Ovary (tissue), 9 donors: ENCODE data around the gene CTSW. TPM values are rescaled to one million over a fixed set of nuclear protein-coding genes. Genes with fewer than 3 reads are reported as not detected.
A peak's percentile ranks its signal among the peaks of the same experiment; 100 is the strongest.

ENCODE experiments used
- DNase-seq, 5 donors: peaks; one replicate each; pipeline ENCODE4 v3.0.0-alpha.2; 2019 to 2020
- H3K27ac ChIP-seq, 2 donors: fragments of 200-600 bp; one replicate each; pipeline versions ENCODE4 v1.5.1 to v1.8.0; 2019 to 2022
- H3K27me3 ChIP-seq: fragments of 200-600 bp; one replicate; pipeline ENCODE4 v1.8.0; 2022
- H3K36me3 ChIP-seq: fragments of 200-600 bp; sonication (generic); one replicate; pipeline ENCODE4 v1.5.1; 2019
- H3K4me1 ChIP-seq: one replicate; pipeline ENCODE4 v1.8.1; 2013; ENCODE audit warnings: mild to moderate bottlenecking, moderate library complexity; ENCODE audit not compliant: insufficient read depth
- H3K4me3 ChIP-seq: fragments of 200-600 bp; sonication (generic); one replicate; pipeline ENCODE4 v1.5.1; 2017
- H3K9me3 ChIP-seq, 2 donors: fragments of 200-600 bp in 1 of 2; sonication (generic) in 1 of 2; one replicate each; pipeline versions ENCODE4 v1.5.1 to v1.8.1; 2013 to 2019; ENCODE audit warnings: mild to moderate bottlenecking in 1 of 2, moderate library complexity in 1 of 2
- CTCF ChIP-seq, 3 donors: fragments of 450-650 bp in 2 of 3; fragments of 200-600 bp in 1 of 3; IDR thresholded peaks; one replicate each; pipeline versions ENCODE4 v1.5.1 to v1.8.0; 2016 to 2022; ENCODE audit warnings: antibody characterized with exemption in 3 of 3, mild to moderate bottlenecking in 1 of 3
- EP300 ChIP-seq: sonication (generic); formaldehyde crosslinking; IDR thresholded peaks from one replicate; pipeline ENCODE4 v1.6.1; 2017; ENCODE audit warnings: antibody characterized with exemption
- POLR2A ChIP-seq: fragments of 450-650 bp; IDR thresholded peaks from one replicate; pipeline ENCODE4 v1.6.1; 2017; ENCODE audit warnings: antibody characterized with exemption, mild to moderate bottlenecking, moderate library complexity
- WGBS, 3 donors: extraction: QIAGEN DNeasy Blood & Tissue Kit in 1 of 3; methylation state at CpG; one replicate each; pipeline versions ENCODE4 v1.1.5 to v1.1.7; 2013 to 2017; 5-methylcytosine and 5-hydroxymethylcytosine counted together
- intact Hi-C, 4 donors: fragments of 100-400 bp; cut with DNase I; formaldehyde crosslinking; loops; one replicate each; pipeline versions ENCODE4 v1.11.0 to v1.15.1; 2022 to 2023
- polyA plus RNA-seq, 2 donors: library from polyadenylated mRNA; stranded (reverse); fragments of 200-250 nt in 1 of 2; fragments of 350-450 nt in 1 of 2; fragmentation: Illumina TruSeq in 1 of 2; extraction: RNeasy Lipid Tissue Mini Kit (QIAGEN cat#74804) in 1 of 2; gene quantifications; one replicate each; pipeline ENCODE4 v1.2.3, GENCODE V29; 2013 to 2014
- total RNA-seq, 7 donors: library from RNA; depleted of rRNA in 2 of 7; stranded (reverse); fragments of >200 nt in 2 of 7; fragmentation: NEBNext Ultra II Directional in 3 of 7; extraction: Animal tissue kit (Norgen Biotek cat#: 25700) in 3 of 7; gene quantifications; one replicate each; pipeline versions ENCODE4 v1.1.0 to v1.2.4, GENCODE V29; 2016 to 2023
- donor health status: DM: no; HTN: no; CAD: no; lungs with moderate emphysema.
- donor health status: DM: no; HTN: no; CAD: no.
- donor health status: Bipolar disorder and iron deficiency.
- donor health status: DM: yes; HTN: yes; CAD: no.
- donor health status: DM: no; HTN: no; CAD: no.
- donor health status: DM: yes; HTN: yes; CAD: no.

CTSW gene
- total and polyA plus RNA-seq, 9 donors = 0.30 to 1.3 (median 0.81) TPM

GRCh38 chr11:65898656-65899355 lies 19.2 kb downstream of the CTSW start:
- Histone ChIP-seq H3K36me3 (no peaks in the 10 kb centered on the region), H3K27ac (no peak overlapping the region), H3K4me1 (peaks cover 2% of the 10 kb centered on the region), H3K4me3 (peak overlapping the region; percentile 31), H3K9me3 (no peaks in the 10 kb centered on the region), H3K27me3 (peaks cover 4% of the 10 kb centered on the region)
- DNase-seq = no peak
- intact Hi-C loops = no loop called here
- 21 to 26% (median 25%) methylated on average over 26 to 28 of the region's 28 CpGs for WGBS, 3 donors
- no peak for TF ChIP-seq EP300
- TF ChIP-seq CTCF (IDR thresholded peaks at IDR 0.05) = no peak
- TF ChIP-seq POLR2A = no peak

DNA sequence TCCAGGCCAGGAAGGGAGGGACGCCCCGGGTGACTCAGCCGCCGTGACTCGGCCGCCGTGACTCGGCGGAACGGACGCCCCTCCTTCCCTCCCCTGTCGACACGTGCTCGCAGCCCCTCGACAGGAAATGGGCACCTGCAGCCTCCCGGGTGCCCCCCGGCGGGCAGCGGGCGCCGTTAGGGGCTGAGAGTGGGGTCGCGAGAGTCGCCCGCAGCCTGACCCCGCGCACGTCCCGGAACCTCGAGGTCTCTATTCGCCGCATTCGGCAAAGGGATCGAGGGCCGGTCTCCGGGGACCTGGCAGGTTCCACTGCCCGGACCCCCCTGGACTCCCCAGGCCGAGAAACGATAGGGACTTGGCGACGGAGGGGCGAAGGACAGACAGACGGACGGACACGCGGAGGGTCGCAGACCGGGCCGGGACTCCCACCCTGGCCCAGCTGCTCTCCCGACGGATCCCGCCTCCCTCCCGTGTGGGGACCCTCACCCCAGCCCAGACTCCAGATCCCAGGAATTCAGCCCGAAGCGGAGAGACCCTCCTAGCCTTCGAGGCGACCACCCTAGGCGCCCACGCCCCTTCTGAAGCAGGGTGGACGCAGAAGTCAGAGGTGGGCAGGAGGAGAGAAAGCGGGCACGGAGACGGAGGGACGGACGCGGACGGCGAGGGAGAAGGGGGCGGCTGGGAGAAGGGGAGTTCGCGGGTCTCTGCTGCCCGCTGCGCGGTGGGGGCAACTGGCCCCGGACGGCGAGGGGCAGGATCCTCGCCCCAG lies 19.9 kb downstream of the CTSW start:
- Histone ChIP-seq H3K4me1 (peaks cover 2% of the 10 kb centered on the region), H3K27ac (no peak overlapping the region), H3K27me3 (peaks cover 4% of the 10 kb centered on the region), H3K36me3 (no peaks in the 10 kb centered on the region), H3K9me3 (no peaks in the 10 kb centered on the region), H3K4me3 (peak overlapping the region; percentile 31)
- peak in 3 of 5 donors; percentile 26 to 64 (median 60) for DNase-seq
- intact Hi-C loops = no loop called here
- 1 to 3% (median 1%) methylated on average over 64 to 77 of the region's 78 CpGs for WGBS, 3 donors
- no peak for TF ChIP-seq CTCF (IDR thresholded peaks at IDR 0.05)

DNA sequence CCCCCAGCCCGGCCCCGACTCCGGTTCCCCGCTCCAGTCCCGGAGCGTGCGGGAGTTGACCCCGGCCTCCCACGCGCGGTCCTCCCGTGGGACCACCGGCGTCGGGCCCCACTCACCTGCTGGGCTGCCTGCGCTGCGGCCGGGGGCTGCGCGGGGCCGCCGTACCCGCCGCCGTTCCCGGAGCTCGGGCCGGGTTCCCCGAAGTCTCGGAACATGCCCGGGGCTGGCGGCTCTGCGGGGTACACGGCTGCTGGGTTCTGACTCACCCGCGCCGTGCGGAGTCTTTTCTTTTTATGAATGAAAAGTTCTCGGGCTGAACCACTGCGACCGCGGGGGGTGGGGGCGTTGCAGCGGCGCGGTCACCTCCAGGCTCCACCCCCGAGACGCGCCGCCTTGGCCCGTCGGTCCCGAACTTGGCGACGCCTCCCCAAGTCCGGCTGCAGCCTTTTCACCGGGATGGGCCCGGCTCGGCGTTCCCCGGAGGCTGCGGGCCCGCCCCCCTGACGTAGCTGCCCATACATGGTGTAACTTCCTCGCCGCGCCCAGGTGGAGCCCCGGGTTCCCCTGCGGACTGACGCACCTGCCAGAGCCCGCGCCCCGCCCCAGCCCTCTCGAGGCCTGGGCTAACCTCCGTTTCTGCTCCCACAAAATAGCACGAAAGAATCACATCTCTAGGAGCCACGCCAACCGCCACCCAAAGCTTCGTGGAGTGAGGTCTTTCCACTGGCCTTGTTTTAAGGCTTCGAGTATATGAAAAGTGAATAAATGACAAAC lies 20.7 kb downstream of the CTSW start, which contains the start of gene FOSL1:
Gene FOSL1, minus strand, starts transcription at position 264 of the 774 bp plus-strand sequence. Its CDS starts 49 bp downstream, at position 215.
- no peak for TF ChIP-seq CTCF (IDR thresholded peaks at IDR 0.05)
- TF ChIP-seq EP300 = no peak
- no peak for TF ChIP-seq POLR2A
- no peaks in the 10 kb centered on the region for H3K36me3 ChIP-seq
- peaks cover 2% of the 10 kb centered on the region for H3K4me1 ChIP-seq
- peaks cover 4% of the 10 kb centered on the region for H3K27me3 ChIP-seq
- no peaks in the 10 kb centered on the region for H3K9me3 ChIP-seq
- WGBS, 3 donors = 1 to 3% (median 3%) methylated on average over 48 to 80 of the region's 80 CpGs
- H3K27ac ChIP-seq = no peak within 1 kb of the TSS
- peak; percentile 65 to 80 (median 73) for DNase-seq
- intact Hi-C loops = no loop called here
- H3K4me3 ChIP-seq = peak within 1 kb of the TSS; percentile 31

DNA sequence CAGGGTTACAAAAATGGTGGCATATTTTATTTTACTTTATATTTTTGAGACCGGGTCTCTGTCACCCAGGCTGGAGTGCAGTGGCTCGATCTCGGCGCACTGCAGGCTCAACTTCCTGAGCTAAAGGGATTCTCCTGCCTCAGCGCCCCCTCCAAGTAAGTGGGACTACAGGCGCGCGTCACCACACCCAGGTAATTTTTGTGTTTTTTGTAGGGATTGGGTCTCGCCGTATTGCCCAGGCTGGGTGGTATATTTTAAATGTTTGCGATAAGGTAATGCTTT lies 21.2 kb downstream of the CTSW start:
- no peak for TF ChIP-seq CTCF (IDR thresholded peaks at IDR 0.05)
- TF ChIP-seq EP300 = no peak
- TF ChIP-seq POLR2A = no peak
- no peak for DNase-seq
- no peak overlapping the region for H3K4me3 ChIP-seq
- H3K27me3 ChIP-seq = peaks cover 4% of the 10 kb centered on the region
- H3K4me1 ChIP-seq = peaks cover 2% of the 10 kb centered on the region
- 62 to 66% (median 64%) methylated on average over 11 of the region's 11 CpGs for WGBS, 3 donors
- intact Hi-C loops = no loop called here
- H3K36me3 ChIP-seq = no peaks in the 10 kb centered on the region
- H3K9me3 ChIP-seq = no peaks in the 10 kb centered on the region
- H3K27ac ChIP-seq = no peak overlapping the region
